T-helper 2 cell (primary cell): ENCODE results near the gene SPOPL.
"Not testable (repeated sequence)": the region's sequence is repeated elsewhere in the genome, so short reads cannot be mapped to it uniquely, and the experiment has no call there.

Experiments used
- DNase-seq, 5 experiments: peaks; one replicate each; pipeline versions ENCODE4 v3.0.0 to v3.0.0-alpha.2; 2012 to 2022
- total RNA-seq, 2 donors: gene quantifications; one replicate each; lab custom pipeline; 2026; lab: John Stamatoyannopoulos, UW

The SPOPL gene
- total RNA-seq: 25.6 to 33.7 reads per million in 2 donors

- peak; percentile 65 to 85 (median 79) for DNase-seq
Measured at GRCh38 chr2:138501425-138502254, at the start of gene SPOPL. Gene SPOPL, plus strand, starts transcription at chr2:138501770. Its CDS starts 48,447 bp downstream, at chr2:138550217.

DNA sequence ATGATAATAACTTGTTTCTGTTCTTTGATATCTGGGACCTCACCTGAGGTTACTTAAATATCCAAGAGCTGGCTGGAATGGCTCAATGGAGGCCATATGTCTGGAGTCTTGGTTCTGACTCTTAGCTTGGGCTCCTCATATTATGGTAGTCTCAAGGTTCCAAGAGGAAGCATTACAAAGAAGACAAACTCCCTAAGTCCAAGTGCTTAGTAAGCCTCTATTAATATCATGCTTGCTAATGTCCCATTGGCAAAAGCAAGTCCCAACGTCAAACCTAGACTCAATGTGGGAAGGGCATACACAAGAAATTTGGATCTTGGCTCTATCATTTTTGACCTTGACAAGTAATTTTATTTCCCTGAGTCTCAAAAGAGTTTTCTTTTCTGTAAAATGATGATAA lies 49.2 kb upstream of the SPOPL start:
- no peak for DNase-seq

DNA sequence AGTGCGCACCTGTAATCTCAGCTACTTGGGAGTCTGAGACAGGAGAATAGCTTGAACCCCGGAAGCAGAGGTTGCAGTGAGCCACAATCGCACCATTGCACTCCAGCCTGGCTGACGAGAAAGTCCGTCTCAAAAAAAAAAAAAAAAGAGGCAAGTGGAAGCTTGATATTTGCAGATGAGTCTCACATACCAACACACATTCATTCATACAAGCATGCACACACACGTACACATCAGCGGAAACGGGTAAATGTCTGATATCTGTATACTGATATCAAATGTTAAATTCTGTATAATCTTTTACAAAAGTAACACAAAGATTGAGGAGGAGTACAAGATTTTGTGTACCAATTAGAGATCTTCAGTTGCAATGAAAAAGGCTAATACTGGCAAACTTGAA lies 47.8 kb upstream of the SPOPL start:
- no peak for DNase-seq

GRCh38 chr2:138454761-138455160 lies 46.8 kb upstream of the SPOPL start:
- no peak for DNase-seq

- DNase-seq: no peak
Measured at GRCh38 chr2:138455275-138455674, 46.3 kb upstream of the SPOPL start.

DNA sequence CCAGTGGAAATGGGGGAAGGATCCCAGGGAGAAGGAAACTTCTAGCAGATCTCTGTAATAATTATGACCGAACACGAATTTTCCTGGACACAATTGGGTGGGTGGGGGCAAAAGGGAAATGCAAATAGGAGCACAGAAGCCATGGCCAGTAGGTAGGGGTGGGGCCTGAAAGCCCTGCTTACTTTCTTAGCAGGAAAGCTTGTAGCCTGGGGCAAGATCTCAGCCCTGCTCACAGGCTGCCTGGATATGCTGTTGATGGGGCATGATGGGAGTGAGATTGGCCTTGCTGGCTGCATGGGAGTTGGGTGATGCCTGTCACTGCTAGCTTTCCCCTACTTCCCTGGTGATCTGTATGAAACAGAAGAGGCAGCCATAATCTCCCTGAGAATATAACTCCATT lies 45.9 kb upstream of the SPOPL start:
- DNase-seq: no peak

DNA sequence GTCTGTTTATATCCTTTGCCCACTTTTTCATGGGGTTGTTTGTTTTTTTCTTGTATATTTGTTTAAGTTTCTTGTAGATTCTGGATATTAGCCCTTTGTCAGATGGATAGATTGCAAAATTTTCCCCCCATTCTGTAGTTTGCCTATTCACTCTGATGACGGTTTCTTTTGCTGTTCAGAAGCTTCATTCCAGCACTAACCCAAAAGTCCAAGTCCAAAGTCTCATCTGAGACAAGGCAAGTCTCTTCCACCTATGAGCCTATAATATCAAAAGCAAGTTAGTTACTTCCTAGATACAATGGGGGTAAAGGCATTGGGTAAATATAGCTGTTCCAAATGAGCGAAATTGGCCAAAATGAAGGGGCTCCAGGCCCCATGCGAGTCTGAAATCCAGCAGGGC lies 38.9 kb upstream of the SPOPL start:
- DNase-seq: not testable (repeated sequence)

DNA sequence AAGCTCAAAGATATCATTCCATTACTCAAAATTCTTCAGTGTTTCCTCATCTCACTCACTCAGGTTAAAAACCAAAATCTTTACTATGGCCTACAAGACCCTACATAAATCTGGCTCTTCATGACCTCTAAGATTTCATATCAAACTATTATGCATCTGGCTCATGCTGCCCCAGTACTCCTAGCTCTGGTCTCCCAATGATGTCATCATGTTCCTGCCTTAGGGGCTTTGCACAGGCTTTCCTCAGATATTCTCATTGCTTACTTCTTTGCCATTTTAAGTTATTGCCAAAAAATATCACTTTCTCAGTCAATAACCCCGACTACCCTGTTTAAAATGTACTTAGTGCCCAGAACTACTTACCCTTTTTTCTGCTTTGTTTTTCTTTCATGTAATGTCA lies 33.0 kb upstream of the SPOPL start:
- no peak for DNase-seq

GRCh38 chr2:138469411-138469810 lies 32.2 kb upstream of the SPOPL start:
- no peak for DNase-seq

DNA sequence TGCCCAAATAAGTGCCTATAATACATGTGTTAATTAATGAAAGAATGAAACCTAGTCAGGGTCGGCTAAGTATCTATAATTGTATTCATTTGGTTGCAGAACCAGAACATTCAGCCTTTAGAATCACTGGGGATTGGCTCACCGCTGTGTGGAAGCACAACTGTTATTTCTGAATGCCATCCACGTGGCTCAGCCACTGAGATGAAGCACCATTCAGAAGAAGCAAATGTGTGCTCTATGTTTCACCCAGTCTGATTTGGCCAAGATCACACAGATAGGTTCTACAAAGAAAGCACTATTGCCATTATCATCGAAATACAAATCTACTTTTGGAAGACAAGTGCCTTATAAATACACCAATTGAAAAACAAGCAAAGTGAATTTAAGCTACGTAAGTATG lies 30.6 kb upstream of the SPOPL start:
- no peak for DNase-seq

- no peak for DNase-seq
Measured at GRCh38 chr2:138474100-138474825, 27.3 kb upstream of the SPOPL start.

DNA sequence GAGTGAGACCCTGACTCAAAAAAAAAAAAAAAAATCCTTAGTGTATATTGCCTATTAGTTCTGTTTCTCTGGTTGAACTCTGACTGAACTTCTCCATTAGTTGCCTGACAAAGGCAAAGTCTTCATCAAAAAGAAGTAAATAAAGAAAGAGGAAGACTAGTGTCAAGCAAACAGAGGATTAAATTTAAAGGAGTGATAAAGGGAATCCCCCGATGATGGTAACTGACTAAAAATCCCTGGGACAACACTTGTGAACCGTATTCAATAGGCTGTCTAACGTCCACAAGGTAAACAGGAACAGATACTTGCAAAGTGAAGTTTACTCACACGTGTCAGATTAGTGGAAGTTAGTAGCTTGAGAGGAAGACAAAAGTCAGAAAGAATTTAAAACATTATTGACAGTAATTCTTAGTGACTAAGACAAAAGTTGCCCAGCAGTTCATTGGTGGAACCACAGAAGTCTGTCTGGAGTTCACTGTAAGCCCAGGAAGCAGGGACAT lies 26.2 kb upstream of the SPOPL start:
- DNase-seq: no peak

GRCh38 chr2:138476186-138476585 lies 25.4 kb upstream of the SPOPL start:
- no peak for DNase-seq

- DNase-seq: no peak
Measured at GRCh38 chr2:138476940-138477339, 24.6 kb upstream of the SPOPL start.

DNA sequence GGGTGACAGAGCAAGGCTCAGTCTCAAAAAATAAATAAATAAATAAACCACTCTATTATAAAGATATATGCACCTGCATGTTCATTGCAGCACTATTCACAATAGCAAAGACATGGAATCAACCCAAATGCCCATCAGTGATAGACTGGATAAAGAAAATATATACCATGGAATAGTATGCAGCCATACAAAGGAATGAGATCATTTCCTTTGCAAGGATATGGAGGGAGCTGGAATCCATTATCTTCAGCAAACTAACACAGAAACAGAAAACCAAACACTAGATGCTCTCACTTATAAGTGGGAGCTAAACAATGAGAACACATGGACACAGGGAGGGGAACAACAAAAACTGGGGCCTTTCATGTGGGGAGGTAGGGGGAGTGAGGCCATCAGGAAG lies 18.8 kb upstream of the SPOPL start:
- DNase-seq: not testable (repeated sequence)

DNA sequence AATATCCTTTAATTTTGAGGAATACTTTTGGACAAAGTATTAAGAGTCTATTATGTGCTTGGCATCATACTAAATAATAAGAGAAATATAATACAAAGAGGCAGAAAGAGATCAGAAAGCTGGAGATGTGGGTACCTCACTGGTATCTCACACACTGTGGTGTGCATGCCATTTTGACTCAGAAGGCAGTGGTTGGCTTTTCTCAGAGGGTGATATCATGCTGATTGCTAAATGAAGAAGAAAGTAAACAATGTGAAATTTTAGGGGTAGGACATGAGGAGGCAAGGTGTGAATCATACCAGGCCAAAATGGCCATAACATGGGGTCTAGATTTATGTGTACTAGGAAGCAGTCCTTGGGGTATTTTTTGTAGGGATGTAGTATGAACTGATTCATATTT lies 16.6 kb upstream of the SPOPL start:
- no peak for DNase-seq

DNA sequence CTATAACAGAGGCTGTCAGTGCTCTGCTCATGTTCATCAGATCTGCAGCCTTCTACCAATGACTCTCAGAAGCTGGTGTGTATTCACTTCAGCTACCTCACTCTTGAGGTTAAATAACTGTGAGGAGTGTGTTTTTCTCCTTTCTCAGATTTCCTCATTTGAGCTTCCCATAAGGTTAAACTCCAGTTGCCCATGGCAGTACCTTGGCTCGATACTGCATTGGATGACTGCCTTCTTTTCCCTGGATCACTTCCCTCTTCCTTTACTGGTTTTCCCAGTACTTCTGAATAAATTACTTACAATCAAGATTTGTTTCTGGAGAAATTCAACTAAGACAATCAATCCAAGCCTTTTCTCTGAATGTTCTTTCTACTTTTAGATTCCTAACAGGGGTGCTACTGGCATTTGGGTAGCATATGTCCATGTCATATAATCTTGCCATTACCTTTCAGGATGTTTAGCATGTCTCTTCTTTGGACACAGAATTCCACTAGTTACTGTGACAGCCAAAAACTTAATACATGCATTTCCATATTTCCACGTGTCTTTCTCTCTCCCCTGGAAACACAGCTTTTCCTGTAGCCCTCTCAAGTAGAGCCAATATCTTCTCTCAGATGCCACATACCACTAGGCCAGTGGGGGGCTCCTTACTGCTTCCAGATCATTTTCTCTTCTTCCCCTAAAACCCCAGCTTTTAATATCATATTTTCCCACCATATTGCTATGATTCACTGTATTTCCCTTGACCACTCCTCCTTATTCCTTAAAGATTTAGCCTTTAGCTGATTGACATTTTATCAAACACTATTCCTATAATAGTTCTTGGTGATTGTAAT lies 15.0 kb upstream of the SPOPL start:
- no peak for DNase-seq

GRCh38 chr2:138490673-138491494 lies 10.7 kb upstream of the SPOPL start:
- DNase-seq: no peak

- DNase-seq: no peak
Measured at GRCh38 chr2:138491495-138491862, 10.1 kb upstream of the SPOPL start.

- no peak for DNase-seq
Measured at GRCh38 chr2:138492160-138492559, 9.4 kb upstream of the SPOPL start.

DNA sequence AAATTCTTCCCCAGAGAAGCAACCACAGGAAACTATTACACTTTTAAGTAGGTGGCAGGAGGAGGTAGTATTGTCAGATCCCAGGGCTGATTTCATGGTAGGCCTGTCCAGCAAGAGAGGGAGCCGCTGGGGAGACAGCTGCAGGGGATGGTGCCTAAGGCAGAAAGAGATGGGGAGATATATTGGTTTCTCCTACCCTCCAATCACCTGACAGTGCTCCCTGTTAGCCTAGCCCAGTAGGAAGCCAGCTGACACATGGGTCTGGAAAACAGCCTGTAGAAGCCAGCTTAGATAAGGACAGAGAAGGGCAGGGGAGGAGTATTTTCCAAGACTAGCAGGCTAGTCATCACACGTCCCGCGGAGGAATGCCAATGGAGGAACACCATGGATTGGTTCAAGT lies 8.2 kb upstream of the SPOPL start:
- DNase-seq: no peak
